Measurements from ENCODE around the gene ANKS1B.

GRCh38 chr12:99433155-99433554 is 551.6 kb downstream of the ANKS1B start:
- TF ChIP-seq CTCF (IDR thresholded peaks at IDR 0.05) (no peak), POLR2A (IDR thresholded peaks at IDR 0.05) (no peak), POLR2AphosphoS5 (IDR thresholded peaks at IDR 0.05) (no peak), EP300 (IDR thresholded peaks at IDR 0.05) (no peak)
